B cell (primary cell): ENCODE data around the gene UBAC2. TPM values are rescaled to one million over a fixed set of nuclear protein-coding genes. Genes with fewer than 3 reads are reported as not detected.

Source experiments
- ATAC-seq: fragments of 200-7000 bp; cut with Tn5 transposase; one replicate; pipeline ENCODE4 v1.10.0; 2021; ENCODE audit warnings: low read depth, mild to moderate bottlenecking, moderate number of reproducible peaks, moderate library complexity
- CTCF ChIA-PET: fragments of 350-600 bp; sonication (Branson Sonifier 250); formaldehyde crosslinking; loops from one replicate; lab custom pipeline; 2021; ENCODE audit warnings: antibody characterized with exemption, inconsistent platforms; lab: Charles Lee
- POLR2A ChIA-PET: fragments of 350-600 bp; sonication (Branson Sonifier 250); formaldehyde crosslinking; loops from one replicate; lab custom pipeline; 2021; ENCODE audit warnings: antibody characterized with exemption; lab: Charles Lee
- DNase-seq: peaks from one replicate; pipeline ENCODE4 v3.0.0; 2013
- H2AFZ ChIP-seq: 2 replicates; pipeline ENCODE4 v1.6.1; 2012; ENCODE audit warnings: mild to moderate bottlenecking, low read depth, low read length; ENCODE audit not compliant: insufficient read depth, poor library complexity, severe bottlenecking
- H3K27ac ChIP-seq, 2 donors: 1 replicate in 1 of 2; 2 replicates in 1 of 2; pipeline ENCODE4 v1.5.1; 2012 to 2013; ENCODE audit warnings: low read length in 2 of 2, mild to moderate bottlenecking in 2 of 2, moderate library complexity in 1 of 2
- H3K27me3 ChIP-seq, 4 experiments: fragments of 200-600 bp in 1 of 4; sonication (generic) in 1 of 4; replicated peaks in 1 of 4; 1 replicate in 2 of 4; 2 replicates in 2 of 4; pipeline versions ENCODE4 v1.6.1 to v1.7.0; 2013 to 2016; ENCODE audit warnings: low read length in 3 of 4, mild to moderate bottlenecking in 2 of 4, mixed read lengths in 1 of 4, moderate library complexity in 1 of 4; ENCODE audit not compliant: insufficient read depth in 4 of 4, control insufficient read depth in 3 of 4; ENCODE audit errors: control extremely low read depth in 1 of 4
- H3K36me3 ChIP-seq, 2 experiments: replicated peaks in 1 of 2; 1 replicate in 1 of 2; 2 replicates in 1 of 2; pipeline versions ENCODE4 v1.6.1 to v1.7.1; 2013; ENCODE audit warnings: low read length in 1 of 2; ENCODE audit not compliant: insufficient read depth in 2 of 2, control insufficient read depth in 1 of 2; ENCODE audit errors: control extremely low read depth in 1 of 2, extremely low read depth in 1 of 2
- H3K4me1 ChIP-seq, 2 donors: fragments of 200-600 bp in 1 of 2; sonication (generic) in 1 of 2; 1 replicate in 1 of 2; 2 replicates in 1 of 2; pipeline versions ENCODE4 v1.5.1 to v1.6.1; 2013 to 2017; ENCODE audit warnings: low read length in 2 of 2; ENCODE audit not compliant: control insufficient read depth in 2 of 2, insufficient read depth in 2 of 2
- H3K4me2 ChIP-seq: replicated peaks from 2 replicates; pipeline ENCODE3; 2012; ENCODE audit warnings: mild to moderate bottlenecking, low read depth, low read length; ENCODE audit not compliant: poor library complexity, severe bottlenecking
- H3K4me3 ChIP-seq, 5 experiments: fragments of 200-600 bp in 1 of 5; sonication (generic) in 1 of 5; 1 replicate in 3 of 5; 2 replicates in 2 of 5; pipeline versions ENCODE4 v1.5.1 to v1.7.0; 2011 to 2016; ENCODE audit warnings: low read length in 4 of 5, mild to moderate bottlenecking in 4 of 5, low read depth in 2 of 5, control low read depth in 1 of 5, moderate library complexity in 1 of 5; ENCODE audit not compliant: insufficient read depth in 1 of 5; ENCODE audit errors: control extremely low read depth in 1 of 5, extremely low read depth in 1 of 5
- H3K79me2 ChIP-seq: fragments of 200-600 bp; sonication (generic); one replicate; pipeline ENCODE4 v1.6.0; 2016; ENCODE audit warnings: low read length; ENCODE audit not compliant: control insufficient read depth, insufficient read depth
- H3K9ac ChIP-seq: fragments of 200-600 bp; sonication (generic); 2 replicates; pipeline ENCODE4 v1.6.1; 2017; ENCODE audit warnings: mild to moderate bottlenecking, low read length, moderate library complexity
- H3K9me3 ChIP-seq, 3 donors: one replicate each; pipeline versions ENCODE4 v1.6.1 to v1.7.1; 2013; ENCODE audit warnings: low read length in 2 of 3; ENCODE audit not compliant: control insufficient read depth in 2 of 3, insufficient read depth in 1 of 3; ENCODE audit errors: control extremely low read depth in 1 of 3
- H4K20me1 ChIP-seq: 2 replicates; pipeline ENCODE4 v1.6.0; 2012; ENCODE audit warnings: mild to moderate bottlenecking, low read length; ENCODE audit not compliant: insufficient read depth, control insufficient read depth, poor library complexity, severe bottlenecking
- H3K27ac Mint-ChIP-seq: one replicate; pipeline ENCODE4 v1.8.0; 2021; ENCODE audit warnings: mixed read lengths
- H3K27me3 Mint-ChIP-seq: one replicate; pipeline ENCODE4 v1.8.0; 2021; ENCODE audit warnings: mixed read lengths
- H3K4me1 Mint-ChIP-seq: one replicate; pipeline ENCODE4 v1.8.0; 2021; ENCODE audit warnings: mixed read lengths
- H3K4me3 Mint-ChIP-seq: one replicate; pipeline ENCODE4 v1.8.0; 2021; ENCODE audit warnings: mixed read lengths
- H3K9me3 Mint-ChIP-seq: one replicate; pipeline ENCODE4 v1.8.0; 2022; ENCODE audit warnings: mixed read lengths; ENCODE audit not compliant: insufficient read depth
- CTCF ChIP-seq: fragments of 200-600 bp; IDR thresholded peaks from one replicate; pipeline ENCODE4 v1.8.0; 2022; ENCODE audit warnings: antibody characterized with exemption, mild to moderate bottlenecking
- EZH2 ChIP-seq: IDR thresholded peaks from 2 replicates; pipeline ENCODE4 v1.6.1; 2012; ENCODE audit warnings: borderline replicate concordance, low read depth, mild to moderate bottlenecking, moderate library complexity, low read length; ENCODE audit not compliant: insufficient read depth, poor library complexity, severe bottlenecking
- WGBS: methylation state at CpG from one replicate; pipeline ENCODE4 v1.1.5; 2013; ENCODE audit warnings: missing lambda C conversion rate; ENCODE audit not compliant: insufficient coverage; 5-methylcytosine and 5-hydroxymethylcytosine counted together
- intact Hi-C: fragments of 100-400 bp; cut with micrococcal nuclease; formaldehyde crosslinking; loops from one replicate; pipeline ENCODE4 v1.10.0; 2022
- polyA plus RNA-seq: library from polyadenylated mRNA; depleted of rRNA; stranded (reverse); fragments of >200 nt; gene quantifications from 2 replicates; pipeline ENCODE4 v1.2.3, GENCODE V29; 2012
- total RNA-seq, 2 donors: library from RNA; stranded (reverse); fragments of 120-200 nt in 1 of 2; gene quantifications; 1 replicate in 1 of 2; 2 replicates in 1 of 2; pipeline versions ENCODE4 v1.2.3 to v1.2.4, GENCODE V29; 2013 to 2022

UBAC2 gene
- total and polyA plus RNA-seq, 2 donors (not counting 1 experiment from before 2014, with no cell fraction given), result 56.3 to 60.8 TPM

GRCh38 chr13:99293178-99293577 lies 92.5 kb downstream of the UBAC2 start:
- H3K9me3 Mint-ChIP-seq, result no peaks in the 10 kb centered on the region
- Histone ChIP-seq H3K27me3 (no peaks in the 10 kb centered on the region), H3K4me3 (no peak overlapping the region), H3K9me3 (no peaks in the 10 kb centered on the region), H3K79me2 (peaks cover 89% of the 10 kb centered on the region), H3K4me1 (peaks cover 68 to 70% of the 10 kb centered on the region in 2 donors), H2AFZ (no peak overlapping the region), H3K36me3 (peaks cover 0 to 56% of the 10 kb centered on the region in 2 experiments), H3K27ac (peak overlapping the region; percentile 14 to 77), H4K20me1 (no peaks in the 10 kb centered on the region), H3K4me2 (peak overlapping the region; percentile 40), H3K9ac (peak overlapping the region; percentile 17)
- DNase-seq (no peak), ATAC-seq (no peak)
- TF ChIP-seq EZH2, result no peak
- no peak for TF ChIP-seq CTCF
- peaks cover 84% of the 10 kb centered on the region for H3K4me1 Mint-ChIP-seq
- H3K27ac Mint-ChIP-seq, result peak overlapping the region; percentile 69
- CTCF ChIA-PET, result interaction anchor here (0.9 to 4.9 kb wide), 11 partner anchors 9 to 144 kb away, joined by 3 to 33 read pairs (median 5); no protein-coding TSS in a partner anchor
- POLR2A ChIA-PET, result no interaction called here
- H3K4me3 Mint-ChIP-seq, result peak overlapping the region; percentile 10
- intact Hi-C loops, result no loop called here
- H3K27me3 Mint-ChIP-seq, result no peaks in the 10 kb centered on the region
- no CpG with 5 or more reads among the region's 2 CpGs for WGBS

GRCh38 chr13:99294198-99294597 lies 93.5 kb downstream of the UBAC2 start:
- TF ChIP-seq CTCF (no peak), EZH2 (no peak)
- Mint-ChIP-seq H3K4me1 (peaks cover 82% of the 10 kb centered on the region), H3K27ac (peak overlapping the region; percentile 67), H3K4me3 (peak overlapping the region; percentile 32), H3K9me3 (no peaks in the 10 kb centered on the region), H3K27me3 (no peaks in the 10 kb centered on the region)
- Histone ChIP-seq H3K4me2 (no peak overlapping the region), H4K20me1 (no peaks in the 10 kb centered on the region), H3K9me3 (no peaks in the 10 kb centered on the region), H3K36me3 (peaks cover 0 to 56% of the 10 kb centered on the region in 2 experiments), H2AFZ (no peak overlapping the region), H3K4me3 (no peak overlapping the region), H3K27me3 (no peaks in the 10 kb centered on the region), H3K9ac (no peak overlapping the region), H3K27ac (peak overlapping the region in 1 of 2 donors; percentile 27), H3K4me1 (peaks cover 68 to 70% of the 10 kb centered on the region in 2 donors), H3K79me2 (peaks cover 93% of the 10 kb centered on the region)
- CTCF ChIA-PET, result interaction anchor here (1.4 to 4.9 kb wide), 4 partner anchors 11 to 143 kb away, joined by 3 to 33 read pairs (median 10); no protein-coding TSS in a partner anchor
- POLR2A ChIA-PET, result no interaction called here
- no peak for DNase-seq
- no peak for ATAC-seq
- intact Hi-C loops, result no loop called here
